HepG2 (cell line): ENCODE data around the gene JAZF1.

ENCODE experiments used
- CEBPZ ChIP-seq: IDR thresholded peaks from 2 replicates; pipeline ENCODE4 v1.6.1; 2012; ENCODE audit warnings: low read length, improper control_type of control experiment
- CREB1 ChIP-seq, 2 experiments: fragments of 450-650 bp in 1 of 2; IDR thresholded peaks; 2 replicates each; pipeline ENCODE4 v1.6.1; 2016 to 2017; ENCODE audit warnings: control low read depth in 1 of 2, mild to moderate bottlenecking in 1 of 2, missing compliant biosample characterization in 1 of 2, missing genetic modification characterization in 1 of 2
- CTCF ChIP-seq: sonication (generic); formaldehyde crosslinking; IDR thresholded peaks from 2 replicates; pipeline ENCODE4 v1.5.0; 2020; ENCODE audit warnings: mild to moderate bottlenecking, missing genetic modification reagents, moderate library complexity
- JUND ChIP-seq: sonication (generic); formaldehyde crosslinking; IDR thresholded peaks from 2 replicates; pipeline ENCODE4 v1.8.0; 2022; ENCODE audit warnings: mild to moderate bottlenecking, missing genetic modification reagents
- NFKB2 ChIP-seq: sonication (generic); formaldehyde crosslinking; IDR thresholded peaks from 2 replicates; pipeline ENCODE4 v1.4.0; 2020; ENCODE audit warnings: missing genetic modification reagents, borderline replicate concordance
- POLR2AphosphoS2 ChIP-seq: IDR thresholded peaks from 2 replicates; pipeline ENCODE4 v1.6.1; 2011; ENCODE audit warnings: low read depth, low read length, improper control_type of control experiment
- PTBP1 ChIP-seq: fragments of 200-400 bp; formaldehyde crosslinking; IDR thresholded peaks from 2 replicates; pipeline ENCODE4 v1.6.1; 2018; ENCODE audit warnings: low read length, low read depth; ENCODE audit not compliant: poor library complexity, severe bottlenecking
- REST ChIP-seq, 2 experiments: IDR thresholded peaks; 2 replicates each; pipeline ENCODE4 v1.6.1; 2011 to 2012; ENCODE audit warnings: low read length in 2 of 2, borderline replicate concordance in 1 of 2, low read depth in 1 of 2, mild to moderate bottlenecking in 1 of 2, moderate library complexity in 1 of 2
- RNF2 ChIP-seq: fragments of 450-650 bp; conservative IDR thresholded peaks from 2 replicates; pipeline ENCODE4 v1.6.1; 2016; ENCODE audit warnings: low read depth
- SETDB1 ChIP-seq: sonication (generic); formaldehyde crosslinking; IDR thresholded peaks from 2 replicates; pipeline ENCODE4 v1.5.1; 2020; ENCODE audit warnings: missing genetic modification reagents, mild to moderate bottlenecking, borderline replicate concordance

- TF ChIP-seq CTCF (CRISPR knock-in tag), result no peak
- TF ChIP-seq RNF2, result no peak
- no peak for TF ChIP-seq NFKB2 (CRISPR knock-in tag)
- no peak for TF ChIP-seq CREB1 (IDR thresholded peaks at IDR 0.05)
- TF ChIP-seq CREB1 (CRISPR knock-in tag; IDR thresholded peaks at IDR 0.05), result no peak
- TF ChIP-seq JUND (CRISPR knock-in tag), result no peak
- no peak for TF ChIP-seq POLR2AphosphoS2
- TF ChIP-seq CEBPZ, result no peak
- no peak for TF ChIP-seq PTBP1
- no peak for TF ChIP-seq SETDB1 (CRISPR knock-in tag)
- TF ChIP-seq REST (IDR thresholded peaks at IDR 0.05; ENCODE audit: borderline replicate concordance in 1 of 2, low read depth in 1 of 2, low read length in 2 of 2), result no peak
These were observed 303.8 kb downstream of the JAZF1 start for GRCh38 chr7:27876756-27877155.
